CD1c-positive myeloid dendritic cell (primary cell): ENCODE data around the gene C3orf80.
"Not testable (repeated sequence)": the region's sequence is repeated elsewhere in the genome, so short reads cannot be mapped to it uniquely, and the experiment has no call there.

Experiments used
- DNase-seq: peaks from one replicate; pipeline ENCODE4 v3.0.0-alpha.2; 2016; ENCODE audit errors: extremely low spot score

The C3orf80 gene

GRCh38 chr3:160225176-160226025 lies at the start of gene C3orf80:
C3orf80 (plus strand) TSS chr3:160225422; CDS start chr3:160225636, 214 bp downstream.
- peak; percentile 61 for DNase-seq

GRCh38 chr3:160176923-160177322 lies 48.3 kb upstream of the C3orf80 start:
- DNase-seq = no peak

- not testable (repeated sequence) for DNase-seq
Observed at GRCh38 chr3:160178661-160179060, 46.6 kb upstream of the C3orf80 start.

GRCh38 chr3:160179403-160179802 lies 45.8 kb upstream of the C3orf80 start:
- DNase-seq = not testable (repeated sequence)

- DNase-seq = no peak
Observed at GRCh38 chr3:160179906-160180305, 45.3 kb upstream of the C3orf80 start.

GRCh38 chr3:160180581-160181216 lies 44.5 kb upstream of the C3orf80 start:
- DNase-seq = peak; percentile 14

- DNase-seq = peak; percentile 83
Observed at GRCh38 chr3:160183345-160184076, 41.7 kb upstream of the C3orf80 start.

- no peak for DNase-seq
Observed at GRCh38 chr3:160184655-160185054, 40.6 kb upstream of the C3orf80 start.

GRCh38 chr3:160185751-160186150 lies 39.5 kb upstream of the C3orf80 start:
- DNase-seq = no peak

- no peak for DNase-seq
Observed at GRCh38 chr3:160187288-160187687, 37.9 kb upstream of the C3orf80 start.

- no peak for DNase-seq
Observed at GRCh38 chr3:160192310-160193029, 32.8 kb upstream of the C3orf80 start.

GRCh38 chr3:160193644-160194192 lies 31.5 kb upstream of the C3orf80 start:
- no peak for DNase-seq

- DNase-seq = no peak
Observed at GRCh38 chr3:160194438-160194837, 30.8 kb upstream of the C3orf80 start.

GRCh38 chr3:160195106-160195505 lies 30.1 kb upstream of the C3orf80 start:
- DNase-seq = no peak

- DNase-seq = no peak
Observed at GRCh38 chr3:160196511-160197104, 28.6 kb upstream of the C3orf80 start.

GRCh38 chr3:160199108-160199507 lies 26.1 kb upstream of the C3orf80 start:
- DNase-seq = no peak

GRCh38 chr3:160200353-160200752 lies 24.9 kb upstream of the C3orf80 start:
- DNase-seq = no peak

- peak; percentile 64 for DNase-seq
Observed at GRCh38 chr3:160204396-160205011, 20.7 kb upstream of the C3orf80 start.

- no peak for DNase-seq
Observed at GRCh38 chr3:160205606-160206005, 19.6 kb upstream of the C3orf80 start.

GRCh38 chr3:160210341-160210740 lies 14.9 kb upstream of the C3orf80 start:
- DNase-seq = peak; percentile 11

GRCh38 chr3:160210799-160211221 lies 14.4 kb upstream of the C3orf80 start:
- peak; percentile 51 for DNase-seq
